Karpas-422 (cell line): ENCODE measurements around the gene XYLT1. TPM values are rescaled to one million over a fixed set of nuclear protein-coding genes. Genes with fewer than 3 reads are reported as not detected.
A peak's percentile ranks its signal among the peaks of the same experiment; 100 is the strongest.

Experiments used
- DNase-seq: peaks from one replicate; pipeline ENCODE4 v3.0.0-alpha.2; 2015
- H2AFZ ChIP-seq: fragments of 200-600 bp; sonication (generic); 2 replicates; pipeline ENCODE4 v1.6.1; 2014; ENCODE audit warnings: antibody characterized with exemption, low read length, mixed read lengths
- H3K27ac ChIP-seq: fragments of 200-600 bp; sonication (generic); 2 replicates; pipeline ENCODE4 v1.5.1; 2014; ENCODE audit warnings: mild to moderate bottlenecking, low read length, moderate library complexity
- H3K27me3 ChIP-seq: fragments of 200-600 bp; sonication (generic); 2 replicates; pipeline ENCODE4 v1.6.1; 2014; ENCODE audit warnings: low read length, mixed read lengths
- H3K36me3 ChIP-seq: fragments of 200-600 bp; sonication (generic); 2 replicates; pipeline ENCODE4 v1.6.1; 2014; ENCODE audit warnings: low read length, mixed read lengths; ENCODE audit not compliant: insufficient read depth
- H3K4me1 ChIP-seq: fragments of 200-600 bp; sonication (generic); 2 replicates; pipeline ENCODE4 v1.6.1; 2014; ENCODE audit warnings: mild to moderate bottlenecking, low read length, mixed read lengths
- H3K4me2 ChIP-seq: fragments of 200-600 bp; sonication (generic); 2 replicates; pipeline ENCODE4 v1.6.1; 2014; ENCODE audit warnings: low read length, low read depth, mild to moderate bottlenecking; ENCODE audit not compliant: poor library complexity, severe bottlenecking
- H3K4me3 ChIP-seq: fragments of 200-600 bp; sonication (generic); 2 replicates; pipeline ENCODE4 v1.5.1; 2014; ENCODE audit warnings: mild to moderate bottlenecking, antibody characterized with exemption, low read length, mixed read lengths
- H3K79me2 ChIP-seq: fragments of 200-600 bp; sonication (generic); 2 replicates; pipeline ENCODE4 v1.6.1; 2014; ENCODE audit warnings: mild to moderate bottlenecking, low read length, mixed read lengths
- H3K9ac ChIP-seq: fragments of 200-600 bp; sonication (generic); 2 replicates; pipeline ENCODE4 v1.6.0; 2014; ENCODE audit warnings: low read length
- H3K9me2 ChIP-seq: fragments of 200-600 bp; sonication (generic), shearing (Covaris generic); replicated peaks from 2 replicates; pipeline ENCODE4 v1.6.0; 2014; ENCODE audit warnings: mild to moderate bottlenecking, low read length, moderate library complexity; ENCODE audit not compliant: insufficient read depth
- H3K9me3 ChIP-seq: fragments of 300-700, 200-600 bp; sonication (generic); 2 replicates; pipeline ENCODE4 v1.6.1; 2014; ENCODE audit warnings: low read length, mixed read lengths
- H4K20me1 ChIP-seq: fragments of 200-600 bp; sonication (generic); 2 replicates; pipeline ENCODE4 v1.6.1; 2014; ENCODE audit warnings: mild to moderate bottlenecking, antibody characterized with exemption, low read length, low read depth; ENCODE audit not compliant: insufficient read depth
- total RNA-seq: library from RNA; depleted of rRNA; stranded (reverse); fragments of >200 nt; shearing (Covaris generic); gene quantifications from 2 replicates; pipeline ENCODE4 v1.2.3, GENCODE V29; 2014; ENCODE audit warnings: low replicate concordance

Gene XYLT1
- total RNA-seq, 1 experiment from 2014 or later = 11.8 TPM

DNA sequence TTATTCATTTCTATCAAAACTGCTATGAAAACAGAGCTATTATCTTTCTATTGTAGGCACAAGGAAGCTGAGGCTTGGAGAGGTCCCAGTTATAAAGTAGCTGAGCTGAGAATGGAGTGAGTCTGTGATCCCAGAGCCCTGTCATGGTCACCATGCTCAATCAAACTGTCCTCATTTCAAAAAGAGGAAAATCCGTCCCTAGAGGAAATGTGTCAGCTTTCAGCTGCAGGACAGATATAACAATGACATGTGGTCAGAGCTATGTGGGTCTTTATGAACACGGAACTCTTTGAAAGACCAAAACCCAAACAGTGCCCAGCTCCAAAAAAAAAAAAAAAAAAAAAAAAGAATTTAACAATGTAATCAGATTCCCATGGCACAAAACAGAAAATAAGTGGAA is 266.1 kb downstream of the XYLT1 start:
- Histone ChIP-seq H2AFZ (no peak overlapping the region), H3K9ac (no peak overlapping the region), H3K9me3 (no peaks in the 10 kb centered on the region), H3K27ac (no peak overlapping the region), H3K9me2 (no peaks in the 10 kb centered on the region), H4K20me1 (no peaks in the 10 kb centered on the region), H3K79me2 (no peaks in the 10 kb centered on the region), H3K4me1 (no peaks in the 10 kb centered on the region), H3K27me3 (no peaks in the 10 kb centered on the region), H3K4me3 (no peak overlapping the region), H3K36me3 (no peaks in the 10 kb centered on the region), H3K4me2 (no peak overlapping the region)
- DNase-seq = no peak

DNA sequence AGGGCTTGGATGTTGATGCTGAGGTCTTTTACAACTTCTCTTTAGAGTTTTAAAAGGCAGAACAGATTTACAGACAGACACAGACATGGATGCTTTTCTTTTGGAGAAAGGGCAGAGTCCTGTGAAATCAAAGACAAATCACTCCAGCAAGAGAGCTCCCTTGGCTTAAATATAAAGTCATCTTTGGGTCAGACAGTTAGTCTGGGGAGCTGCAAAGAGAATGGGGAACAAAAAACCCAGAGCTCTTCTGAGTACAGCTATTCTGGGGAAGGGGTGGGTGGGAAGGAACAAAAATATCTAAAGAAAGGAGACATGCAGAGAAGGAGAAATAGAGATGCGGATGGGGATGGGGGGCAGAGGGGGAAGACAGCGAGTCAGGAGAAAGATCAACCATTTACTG is 266.6 kb downstream of the XYLT1 start:
- Histone ChIP-seq H3K27me3 (no peaks in the 10 kb centered on the region), H3K9me3 (no peaks in the 10 kb centered on the region), H3K9me2 (no peaks in the 10 kb centered on the region), H3K9ac (no peak overlapping the region), H3K4me1 (no peaks in the 10 kb centered on the region), H3K4me3 (no peak overlapping the region), H3K79me2 (no peaks in the 10 kb centered on the region), H3K36me3 (no peaks in the 10 kb centered on the region), H3K27ac (no peak overlapping the region), H2AFZ (no peak overlapping the region), H4K20me1 (no peaks in the 10 kb centered on the region), H3K4me2 (no peak overlapping the region)
- no peak for DNase-seq

DNA sequence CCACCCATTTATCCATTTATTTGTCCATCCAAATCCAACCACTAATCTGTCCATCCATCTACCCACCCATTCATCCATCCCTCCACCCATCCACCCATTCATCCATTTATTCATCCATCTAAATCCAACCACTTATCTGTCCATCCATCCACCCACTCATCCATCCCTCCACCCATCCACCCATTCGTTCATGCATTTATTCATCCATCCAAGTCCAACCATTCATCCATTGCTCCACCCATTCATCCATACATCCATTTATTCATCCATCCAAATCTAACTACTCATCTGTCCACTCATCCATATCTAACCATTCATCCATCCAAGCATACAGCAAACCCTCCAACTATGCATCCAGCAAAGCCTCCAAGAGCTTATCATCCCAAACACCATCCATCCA is 267.3 kb downstream of the XYLT1 start:
- Histone ChIP-seq H3K79me2 (no peaks in the 10 kb centered on the region), H3K4me2 (no peak overlapping the region)

DNA sequence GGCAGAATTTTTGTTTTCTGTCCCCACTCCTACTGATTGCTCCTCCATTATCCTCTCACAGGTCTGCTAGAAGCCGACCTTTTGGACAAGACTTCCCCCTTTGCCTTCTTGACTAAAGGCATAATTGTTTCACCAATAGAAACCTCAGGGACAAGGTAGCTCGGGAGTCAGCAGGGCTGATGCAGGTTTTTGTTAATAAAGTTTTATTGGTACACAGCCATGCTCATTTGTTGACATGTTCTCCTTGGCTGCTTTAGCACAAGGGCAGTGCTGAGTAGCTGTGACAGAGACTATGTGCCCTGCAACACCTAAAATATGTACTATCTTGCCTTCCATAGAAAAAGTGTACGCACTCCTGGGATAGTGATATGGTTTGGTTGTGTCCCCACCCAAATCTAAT is 271.6 kb downstream of the XYLT1 start:
- Histone ChIP-seq H2AFZ (no peak overlapping the region), H3K4me3 (no peak overlapping the region), H3K4me2 (no peak overlapping the region), H3K9me2 (no peaks in the 10 kb centered on the region), H4K20me1 (no peaks in the 10 kb centered on the region), H3K9ac (no peak overlapping the region), H3K27ac (no peak overlapping the region), H3K27me3 (no peaks in the 10 kb centered on the region), H3K9me3 (no peaks in the 10 kb centered on the region), H3K36me3 (no peaks in the 10 kb centered on the region), H3K4me1 (no peaks in the 10 kb centered on the region), H3K79me2 (no peaks in the 10 kb centered on the region)
- no peak for DNase-seq

More for the DNA sequence above, 267.3 kb downstream of the XYLT1 start:
- H3K4me3 ChIP-seq = no peak overlapping the region
- no peak overlapping the region for H2AFZ ChIP-seq
- H4K20me1 ChIP-seq = no peaks in the 10 kb centered on the region
- DNase-seq = no peak
- H3K9ac ChIP-seq = no peak overlapping the region
- H3K9me2 ChIP-seq = no peaks in the 10 kb centered on the region
- H3K27ac ChIP-seq = no peak overlapping the region
- no peaks in the 10 kb centered on the region for H3K9me3 ChIP-seq
- H3K27me3 ChIP-seq = no peaks in the 10 kb centered on the region
- no peaks in the 10 kb centered on the region for H3K4me1 ChIP-seq
- H3K36me3 ChIP-seq = no peaks in the 10 kb centered on the region

DNA sequence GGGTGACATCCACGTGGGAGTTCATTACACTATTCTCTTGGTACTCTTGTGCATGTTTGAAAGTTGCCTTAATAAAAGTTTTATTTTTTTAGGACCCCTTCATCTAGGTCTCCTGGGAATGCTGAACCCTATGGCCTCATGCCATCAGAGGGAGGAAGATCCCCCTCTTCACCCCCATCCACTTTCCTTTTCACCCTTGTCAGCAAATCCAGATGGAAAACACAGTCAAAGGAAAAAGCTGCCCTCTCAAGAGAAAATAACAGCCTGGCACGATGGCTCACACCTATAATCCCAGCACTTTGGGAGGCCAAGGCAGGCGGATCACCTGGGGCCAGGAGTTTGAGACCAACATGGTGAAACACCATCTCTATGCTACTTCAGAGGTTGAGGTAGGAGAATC is 274.2 kb downstream of the XYLT1 start:
- no peaks in the 10 kb centered on the region for H4K20me1 ChIP-seq
- H3K9me3 ChIP-seq = no peaks in the 10 kb centered on the region
- no peak overlapping the region for H3K4me3 ChIP-seq
- no peak overlapping the region for H2AFZ ChIP-seq
- no peaks in the 10 kb centered on the region for H3K36me3 ChIP-seq
- no peak overlapping the region for H3K9ac ChIP-seq
- no peaks in the 10 kb centered on the region for H3K9me2 ChIP-seq
- H3K4me1 ChIP-seq = no peaks in the 10 kb centered on the region
- H3K27ac ChIP-seq = no peak overlapping the region
- no peaks in the 10 kb centered on the region for H3K27me3 ChIP-seq
- H3K4me2 ChIP-seq = no peak overlapping the region
- DNase-seq = no peak
- H3K79me2 ChIP-seq = no peaks in the 10 kb centered on the region

DNA sequence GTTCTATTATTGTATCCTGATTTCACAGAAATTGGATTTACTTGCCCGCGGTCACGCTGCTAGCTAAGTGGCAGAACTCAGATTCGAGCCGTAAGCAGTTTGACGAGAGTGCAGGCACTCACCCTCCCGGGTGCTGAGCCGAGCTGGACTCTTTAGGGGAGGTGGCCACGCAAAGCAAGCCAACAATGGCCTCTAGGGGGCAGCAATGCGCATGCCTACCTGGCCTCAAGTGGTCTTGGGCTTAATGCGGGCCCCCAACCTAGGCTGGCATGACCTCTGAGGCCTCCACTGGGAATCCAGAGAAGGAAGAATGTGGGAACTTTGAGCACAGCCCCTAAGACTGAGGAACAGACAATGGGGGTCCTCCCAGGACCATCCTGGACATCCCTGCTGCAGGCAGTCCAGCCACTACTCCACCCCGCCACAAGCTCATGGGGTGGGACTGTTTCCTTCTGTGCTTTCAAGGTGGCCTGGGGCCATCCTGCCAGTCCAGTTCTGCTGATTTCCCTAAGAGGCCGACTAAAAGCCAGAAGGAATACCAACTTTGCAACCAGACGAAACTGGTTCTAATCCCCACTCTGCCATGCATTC is 276.5 kb downstream of the XYLT1 start:
- Histone ChIP-seq H3K27me3 (no peaks in the 10 kb centered on the region), H3K9me2 (no peaks in the 10 kb centered on the region), H3K9me3 (no peaks in the 10 kb centered on the region), H3K9ac (no peak overlapping the region), H2AFZ (no peak overlapping the region), H4K20me1 (no peaks in the 10 kb centered on the region), H3K36me3 (no peaks in the 10 kb centered on the region), H3K79me2 (no peaks in the 10 kb centered on the region), H3K27ac (no peak overlapping the region), H3K4me3 (no peak overlapping the region), H3K4me1 (no peaks in the 10 kb centered on the region), H3K4me2 (no peak overlapping the region)
- DNase-seq = peak; percentile 81

DNA sequence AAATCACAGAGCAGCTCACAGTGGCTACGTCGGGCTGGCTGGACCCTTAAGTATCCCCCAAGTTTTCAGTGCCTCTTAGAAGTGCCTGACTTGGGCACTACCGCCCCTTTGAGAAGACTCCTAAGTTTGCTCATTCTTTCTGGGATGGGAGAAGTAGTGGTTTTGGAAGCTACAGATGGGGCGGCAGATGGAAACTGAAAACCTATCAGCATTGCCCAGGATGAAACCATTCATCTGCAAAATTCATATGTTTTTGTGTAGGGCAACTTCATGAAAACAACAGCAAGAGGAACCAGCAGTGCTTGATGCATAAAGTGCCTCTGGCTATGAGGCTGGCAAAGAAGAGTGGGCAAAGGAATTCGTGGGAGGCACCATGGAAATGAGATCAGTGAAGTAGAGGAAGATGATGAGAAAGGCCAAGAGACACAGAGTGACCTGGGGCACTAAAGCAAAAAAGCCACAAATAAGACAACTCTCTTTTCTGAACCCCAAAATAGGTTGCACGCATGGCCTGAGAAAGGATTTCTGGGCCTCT is 277.1 kb downstream of the XYLT1 start:
- H3K9me3 ChIP-seq = no peaks in the 10 kb centered on the region
- no peaks in the 10 kb centered on the region for H4K20me1 ChIP-seq
- no peak overlapping the region for H3K9ac ChIP-seq
- no peaks in the 10 kb centered on the region for H3K79me2 ChIP-seq
- no peaks in the 10 kb centered on the region for H3K27me3 ChIP-seq
- no peak overlapping the region for H3K27ac ChIP-seq
- no peaks in the 10 kb centered on the region for H3K36me3 ChIP-seq
- DNase-seq = no peak
- H3K4me3 ChIP-seq = no peak overlapping the region
- no peak overlapping the region for H2AFZ ChIP-seq
- no peak overlapping the region for H3K4me2 ChIP-seq
- no peaks in the 10 kb centered on the region for H3K9me2 ChIP-seq
- no peaks in the 10 kb centered on the region for H3K4me1 ChIP-seq

DNA sequence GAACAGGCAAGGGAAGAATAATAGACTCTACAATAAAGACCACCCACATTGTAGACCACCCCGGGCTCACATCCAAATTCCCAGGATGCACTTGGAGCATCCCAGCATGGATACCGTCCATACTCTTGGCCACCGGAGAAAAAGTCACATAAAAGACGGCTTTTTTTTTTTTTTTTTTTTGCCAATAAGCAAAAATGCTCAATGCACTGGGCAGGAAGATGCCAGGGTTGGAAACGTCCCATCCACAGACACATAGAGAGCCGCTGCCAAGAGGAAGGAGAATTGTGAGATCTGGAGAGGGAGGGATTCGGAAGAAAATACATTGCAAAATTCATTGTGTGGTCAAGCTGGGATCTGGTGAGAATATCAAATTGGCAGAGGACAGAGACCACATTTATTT is 286.7 kb downstream of the XYLT1 start:
- Histone ChIP-seq H3K36me3 (no peaks in the 10 kb centered on the region), H3K79me2 (no peaks in the 10 kb centered on the region), H3K4me3 (no peak overlapping the region), H2AFZ (no peak overlapping the region), H3K4me1 (no peaks in the 10 kb centered on the region), H3K9ac (no peak overlapping the region), H3K27me3 (no peaks in the 10 kb centered on the region), H4K20me1 (no peaks in the 10 kb centered on the region), H3K4me2 (no peak overlapping the region), H3K9me3 (no peaks in the 10 kb centered on the region), H3K9me2 (no peaks in the 10 kb centered on the region), H3K27ac (no peak overlapping the region)
- DNase-seq = no peak
